ENCODE results near the gene PAPOLA. TPM values are rescaled to one million over a fixed set of nuclear protein-coding genes. Genes with fewer than 3 reads are reported as not detected.

PAPOLA gene
- total and polyA plus RNA-seq, 2 experiments from 2014 or later, result 198 to 237 TPM

GRCh38 chr14:96464136-96464535 lies 38.0 kb upstream of the PAPOLA start:
- Histone ChIP-seq H3K4me3 (no peak overlapping the region), H3K27me3 (ENCODE audit: insufficient read depth) (no peaks in the 10 kb centered on the region), H3K4me2 (no peak overlapping the region), H3K27ac (ENCODE audit: low read depth) (no peak overlapping the region), H3F3A (replicated peaks; ENCODE audit: low read depth) (no peaks in the 10 kb centered on the region), H2AFZ (no peak overlapping the region), H4K20me1 (replicated peaks; ENCODE audit: insufficient read depth) (no peaks in the 10 kb centered on the region), H3K4me1 (ENCODE audit: insufficient read depth) (no peaks in the 10 kb centered on the region; the same call in 1 of the 2 replicates), H3K9me2 (ENCODE audit: insufficient read depth) (no peaks in the 10 kb centered on the region), H3K79me2 (replicated peaks; ENCODE audit: insufficient read depth) (no peaks in the 10 kb centered on the region), H3K36me3 (ENCODE audit: insufficient read depth) (no peaks in the 10 kb centered on the region)
- ATAC-seq (no peak), DNase-seq (ENCODE audit: low spot score) (no peak)
- TF ChIP-seq STAT1 (IDR thresholded peaks at IDR 0.05; ENCODE audit: unreplicated experiment) (no peak), ZNF462 (CRISPR knock-in tag; IDR thresholded peaks at IDR 0.05) (no peak), ZNF114 (CRISPR knock-in tag; IDR thresholded peaks at IDR 0.05) (no peak)
- Mint-ChIP-seq H3K27ac (no peak overlapping the region), H3K4me3 (no peak overlapping the region), H3K9me3 (no peaks in the 10 kb centered on the region), H3K27me3 (ENCODE audit: insufficient read depth, low read depth, poor library complexity) (peaks cover 6% of the 10 kb centered on the region), H3K4me1 (peaks cover 13% of the 10 kb centered on the region), H3K36me3 (ENCODE audit: low read depth) (no peaks in the 10 kb centered on the region)

- ATAC-seq, result no peak
- no peak overlapping the region for H3K27ac Mint-ChIP-seq
- H3K27ac ChIP-seq (ENCODE audit: low read depth), result no peak overlapping the region
- TF ChIP-seq ZNF114 (CRISPR knock-in tag; IDR thresholded peaks at IDR 0.05) (no peak), CTCF (conservative IDR thresholded peaks at IDR 0.05; ENCODE audit: low read depth in 2 of 2) (no peak), EZH2phosphoT487 (IDR thresholded peaks at IDR 0.05; ENCODE audit: unreplicated experiment) (no peak), POLR2AphosphoS5 (IDR thresholded peaks at IDR 0.05; ENCODE audit: low read depth) (no peak), EZH2 (IDR thresholded peaks at IDR 0.05; ENCODE audit: low read depth, unreplicated experiment) (no peak), ZNF331 (CRISPR knock-in tag; IDR thresholded peaks at IDR 0.05; ENCODE audit: low read depth) (no peak), NANOG (IDR thresholded peaks at IDR 0.05; ENCODE audit: borderline replicate concordance) (no peak), STAT1 (IDR thresholded peaks at IDR 0.05; ENCODE audit: unreplicated experiment) (no peak)
These were observed 35.3 kb upstream of the PAPOLA start for GRCh38 chr14:96466918-96467317.

More at GRCh38 chr14:96466918-96467317, 35.3 kb upstream of the PAPOLA start:
- H4K20me1 ChIP-seq (replicated peaks; ENCODE audit: insufficient read depth), result no peaks in the 10 kb centered on the region
- Mint-ChIP-seq H3K9me3 (no peaks in the 10 kb centered on the region), H3K27me3 (ENCODE audit: insufficient read depth, low read depth, poor library complexity) (peaks cover 2% of the 10 kb centered on the region), H3K4me3 (no peak overlapping the region), H3K36me3 (ENCODE audit: low read depth) (no peaks in the 10 kb centered on the region), H3K4me1 (peaks cover 6% of the 10 kb centered on the region)
- no peaks in the 10 kb centered on the region for H3K36me3 ChIP-seq (ENCODE audit: insufficient read depth)
- H3K79me2 ChIP-seq (replicated peaks; ENCODE audit: insufficient read depth), result no peaks in the 10 kb centered on the region
- H3K9me2 ChIP-seq (ENCODE audit: insufficient read depth), result no peaks in the 10 kb centered on the region
- no peak overlapping the region for H2AFZ ChIP-seq
- H3K27me3 ChIP-seq (ENCODE audit: insufficient read depth), result no peaks in the 10 kb centered on the region
- H3K4me3 ChIP-seq, result no peak overlapping the region
- no peaks in the 10 kb centered on the region for H3K4me1 ChIP-seq (ENCODE audit: insufficient read depth)
- H3K4me2 ChIP-seq, result no peak overlapping the region
- DNase-seq (ENCODE audit: low spot score), result no peak
- no peaks in the 10 kb centered on the region for H3F3A ChIP-seq (replicated peaks; ENCODE audit: low read depth)

All from GM23338 (cell line).